Activated T-cell treated with anti-CD3 and anti-CD28 coated beads, Interleukin-2, amount 50 U/mL, for 4 hours (primary cell): ENCODE measurements around the gene WASF3. TPM values are rescaled to one million over a fixed set of nuclear protein-coding genes. Genes with fewer than 3 reads are reported as not detected.

Source experiments
- ATAC-seq, 2 donors: fragments of 200-7000 bp; cut with Tn5 transposase; one replicate each; pipeline ENCODE4 v1.10.0; 2021
- DNase-seq: peaks from one replicate; pipeline ENCODE4 v3.0.0-alpha.2; 2020
- H3K27me3 Mint-ChIP-seq: one replicate; pipeline ENCODE4 v1.8.0; 2021; ENCODE audit warnings: low read depth, mixed read lengths
- H3K36me3 Mint-ChIP-seq: one replicate; pipeline ENCODE4 v1.8.0; 2022; ENCODE audit warnings: mixed read lengths; ENCODE audit not compliant: insufficient read depth
- H3K4me1 Mint-ChIP-seq: one replicate; pipeline ENCODE4 v1.8.0; 2021; ENCODE audit warnings: low read depth, mixed read lengths
- H3K4me3 Mint-ChIP-seq: one replicate; pipeline ENCODE4 v1.8.0; 2021; ENCODE audit warnings: mild to moderate bottlenecking, moderate library complexity, mixed read lengths
- H3K9me3 Mint-ChIP-seq: one replicate; pipeline ENCODE4 v1.8.0; 2021; ENCODE audit warnings: mixed read lengths
- total RNA-seq, 3 donors: library from RNA; stranded (reverse); gene quantifications; one replicate each; pipeline ENCODE4 v1.2.1, GENCODE V29; 2021

The WASF3 gene, protein sequence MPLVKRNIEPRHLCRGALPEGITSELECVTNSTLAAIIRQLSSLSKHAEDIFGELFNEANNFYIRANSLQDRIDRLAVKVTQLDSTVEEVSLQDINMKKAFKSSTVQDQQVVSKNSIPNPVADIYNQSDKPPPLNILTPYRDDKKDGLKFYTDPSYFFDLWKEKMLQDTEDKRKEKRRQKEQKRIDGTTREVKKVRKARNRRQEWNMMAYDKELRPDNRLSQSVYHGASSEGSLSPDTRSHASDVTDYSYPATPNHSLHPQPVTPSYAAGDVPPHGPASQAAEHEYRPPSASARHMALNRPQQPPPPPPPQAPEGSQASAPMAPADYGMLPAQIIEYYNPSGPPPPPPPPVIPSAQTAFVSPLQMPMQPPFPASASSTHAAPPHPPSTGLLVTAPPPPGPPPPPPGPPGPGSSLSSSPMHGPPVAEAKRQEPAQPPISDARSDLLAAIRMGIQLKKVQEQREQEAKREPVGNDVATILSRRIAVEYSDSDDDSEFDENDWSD
- under 1 TPM; 0.14 to 0.33 (median 0.26) TPM for total RNA-seq

DNA sequence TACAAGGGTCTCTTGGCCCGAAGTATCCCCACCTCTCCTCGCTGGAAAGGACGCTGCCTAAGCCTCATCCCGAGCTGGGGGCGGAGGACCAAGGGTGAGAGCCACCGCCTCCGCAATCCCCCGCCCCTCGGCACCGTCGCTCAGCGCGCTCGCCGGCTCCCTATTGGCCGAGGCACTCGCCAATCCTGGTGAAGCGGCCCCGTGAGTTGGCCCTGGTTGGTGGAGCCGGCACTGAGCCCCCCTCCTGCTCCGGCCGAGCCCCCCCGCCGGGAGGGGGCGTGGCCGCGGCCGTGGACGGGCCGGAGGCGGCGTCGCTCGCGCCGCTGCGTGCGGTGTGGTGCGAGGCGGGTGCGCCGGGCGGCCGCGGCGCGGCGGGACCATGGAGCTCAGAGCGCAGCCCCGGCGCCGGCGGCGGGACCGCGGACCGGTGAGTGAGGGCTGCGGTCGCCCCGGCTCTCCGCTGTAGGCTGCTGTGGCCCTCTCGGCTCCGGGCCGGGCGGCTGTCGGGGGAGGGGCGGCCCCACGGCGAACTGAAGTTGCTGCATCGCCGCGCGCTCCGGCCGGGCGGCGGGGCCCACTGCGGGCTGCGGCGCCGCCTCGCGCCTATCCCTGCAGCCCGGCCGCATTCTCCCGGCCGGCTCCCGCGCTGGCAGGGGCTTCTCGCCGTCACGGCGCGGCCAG, at the start of gene WASF3:
Gene WASF3 (plus strand): TSS at position 291 of the 681 bp plus-strand sequence. CDS start 84,588 bp downstream, outside the sequence.
- peaks cover 5% of the 10 kb centered on the region for H3K9me3 Mint-ChIP-seq
- peak; percentile 14 for DNase-seq
- H3K4me3 Mint-ChIP-seq: peak within 1 kb of the TSS; percentile 47
- H3K4me1 Mint-ChIP-seq: peaks cover 12% of the 10 kb centered on the region
- peak; percentile 77 to 80 for ATAC-seq
- peaks cover 46% of the 10 kb centered on the region for H3K27me3 Mint-ChIP-seq
- H3K36me3 Mint-ChIP-seq: no peaks in the 10 kb centered on the region

DNA sequence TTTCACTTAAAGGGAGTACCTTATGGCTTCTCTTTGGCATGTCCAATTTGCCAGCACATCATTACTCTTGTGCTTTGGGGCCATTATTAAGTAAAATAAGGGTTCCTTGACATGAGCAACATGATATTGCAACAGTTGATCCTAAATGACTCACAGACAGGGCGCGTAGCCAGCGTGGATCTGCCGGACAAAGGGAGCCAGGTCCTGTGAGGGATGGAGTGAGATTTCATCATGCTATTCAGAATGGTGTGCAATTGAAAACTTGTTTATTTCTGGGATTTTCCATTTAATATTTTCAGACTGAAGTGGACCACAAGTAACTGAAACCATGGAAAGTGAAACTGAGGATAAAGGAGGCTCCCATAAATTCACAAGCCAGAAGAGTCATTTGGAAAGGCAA, 48.6 kb upstream of the WASF3 start:
- Mint-ChIP-seq H3K36me3 (no peaks in the 10 kb centered on the region), H3K4me1 (peaks cover 2% of the 10 kb centered on the region)
- ATAC-seq: no peak

DNA sequence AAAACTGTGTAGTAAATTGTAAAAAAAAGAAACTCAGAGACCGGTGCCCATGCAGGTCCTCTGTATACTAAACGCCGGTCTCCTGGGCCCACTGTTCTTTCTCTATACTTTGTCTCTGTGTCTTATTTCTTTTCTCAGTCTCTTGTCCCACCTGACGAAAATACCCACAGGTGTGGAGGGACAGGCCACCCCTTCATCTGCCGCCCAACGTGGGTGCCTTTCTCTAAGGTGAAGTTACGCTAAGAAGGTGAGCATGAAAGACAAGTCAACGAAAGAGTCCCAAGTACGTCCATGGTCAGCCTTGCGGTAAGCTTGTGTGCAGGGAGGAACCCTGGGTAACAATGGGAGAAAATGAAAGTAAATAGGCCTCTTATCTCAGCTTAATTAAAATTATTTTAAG, 48.0 kb upstream of the WASF3 start:
- H3K4me3 Mint-ChIP-seq: no peak overlapping the region
- H3K4me1 Mint-ChIP-seq: no peaks in the 10 kb centered on the region
- H3K9me3 Mint-ChIP-seq: no peaks in the 10 kb centered on the region
- no peak for DNase-seq
- H3K36me3 Mint-ChIP-seq: no peaks in the 10 kb centered on the region
- H3K27me3 Mint-ChIP-seq: peaks cover 9% of the 10 kb centered on the region
- no peak for ATAC-seq

More for the DNA sequence above, 48.6 kb upstream of the WASF3 start:
- Mint-ChIP-seq H3K27me3 (peaks cover 9% of the 10 kb centered on the region), H3K9me3 (no peaks in the 10 kb centered on the region), H3K4me3 (no peak overlapping the region)
- DNase-seq: no peak

DNA sequence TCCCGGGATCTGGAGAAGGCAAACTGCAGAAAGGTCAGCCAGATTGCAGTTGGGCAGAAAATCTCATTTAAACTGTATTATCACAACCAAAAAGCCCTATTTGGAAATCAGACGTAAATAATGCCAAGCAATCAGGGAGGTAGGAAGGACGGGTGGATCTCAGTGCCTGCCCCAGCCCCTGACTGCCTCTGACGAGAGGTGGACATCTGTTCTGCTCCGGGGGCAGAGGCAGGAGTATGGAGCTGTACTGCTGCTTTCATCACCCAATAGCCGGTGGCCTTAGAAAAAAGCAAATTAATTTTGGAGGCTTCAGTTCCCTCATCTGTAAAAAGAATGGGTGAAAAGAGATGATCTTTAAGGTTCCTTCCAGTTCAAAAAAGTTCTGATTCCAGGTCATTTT, 43.6 kb upstream of the WASF3 start:
- no peak overlapping the region for H3K4me3 Mint-ChIP-seq
- no peaks in the 10 kb centered on the region for H3K9me3 Mint-ChIP-seq
- ATAC-seq (no peak), DNase-seq (no peak)
- H3K27me3 Mint-ChIP-seq: peaks cover 16% of the 10 kb centered on the region
- no peaks in the 10 kb centered on the region for H3K4me1 Mint-ChIP-seq
- H3K36me3 Mint-ChIP-seq: no peaks in the 10 kb centered on the region

DNA sequence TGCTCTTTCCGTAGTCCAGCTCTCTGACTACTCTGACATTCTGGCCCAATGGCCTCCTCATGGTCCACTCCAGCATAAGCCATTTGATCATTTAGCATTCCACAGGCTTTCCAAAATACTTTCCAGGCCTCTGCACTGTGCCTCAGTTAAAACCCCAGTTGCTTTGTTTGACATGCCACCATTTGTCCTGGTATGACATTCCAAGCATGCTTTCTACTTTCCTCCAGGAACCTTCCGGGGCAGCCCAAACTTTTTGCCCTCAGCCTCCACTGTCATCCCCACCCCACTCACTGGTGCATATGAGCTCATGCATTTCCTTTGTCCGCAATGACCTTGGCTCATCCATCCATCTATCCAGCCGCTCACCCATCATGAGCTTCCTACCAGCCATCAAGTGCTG, 41.8 kb upstream of the WASF3 start:
- Mint-ChIP-seq H3K4me3 (no peak overlapping the region), H3K36me3 (no peaks in the 10 kb centered on the region), H3K27me3 (peaks cover 18% of the 10 kb centered on the region), H3K9me3 (no peaks in the 10 kb centered on the region), H3K4me1 (no peaks in the 10 kb centered on the region)
- no peak for DNase-seq
- no peak for ATAC-seq

DNA sequence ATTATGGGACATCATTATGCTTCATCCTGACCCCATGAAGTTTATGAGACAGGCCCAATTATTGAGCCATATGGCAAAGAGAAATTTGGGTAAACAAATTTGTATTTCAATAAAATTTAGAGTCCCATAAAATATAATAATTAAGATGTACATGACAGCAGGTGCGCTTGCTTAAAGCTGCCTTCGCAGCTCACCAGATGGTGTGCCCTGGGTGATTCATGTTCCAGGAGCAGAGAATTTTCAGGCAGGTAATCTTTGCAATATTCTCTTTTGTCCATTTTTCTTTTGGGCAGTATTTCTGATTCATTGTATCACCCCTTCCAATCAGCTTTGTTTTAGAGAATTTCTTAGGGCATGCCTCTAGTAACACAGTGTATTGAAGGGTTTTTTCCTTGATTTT, 39.5 kb upstream of the WASF3 start:
- peaks cover 25% of the 10 kb centered on the region for H3K27me3 Mint-ChIP-seq
- DNase-seq (no peak), ATAC-seq (no peak)
- H3K4me1 Mint-ChIP-seq: no peaks in the 10 kb centered on the region
- H3K4me3 Mint-ChIP-seq: no peak overlapping the region
- H3K9me3 Mint-ChIP-seq: no peaks in the 10 kb centered on the region
- no peaks in the 10 kb centered on the region for H3K36me3 Mint-ChIP-seq

DNA sequence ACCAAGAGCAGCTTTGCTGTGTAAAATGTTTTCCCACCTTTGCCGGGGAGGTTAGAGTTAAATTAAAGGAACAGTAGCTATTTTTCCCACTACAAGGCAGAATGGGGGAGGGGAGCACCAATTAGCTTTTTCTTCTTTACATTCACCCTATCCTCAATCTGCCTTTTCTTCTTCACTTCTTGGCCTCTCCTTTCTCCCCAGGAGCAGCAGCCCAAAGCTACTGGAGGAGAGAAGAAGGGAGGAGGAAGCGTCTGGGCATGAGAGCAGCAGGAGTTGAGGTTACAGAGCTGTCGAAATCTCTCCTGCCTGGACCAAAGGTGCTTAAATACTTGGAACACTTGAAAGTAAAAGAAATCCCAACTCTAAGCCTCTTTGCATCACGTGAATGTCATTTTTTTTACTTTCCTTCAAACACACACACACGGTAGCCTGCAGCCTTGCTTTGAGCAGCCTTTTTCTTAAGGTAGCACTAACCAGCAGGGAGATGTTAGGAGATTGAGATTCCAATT, 39.0 kb upstream of the WASF3 start:
- no peaks in the 10 kb centered on the region for H3K9me3 Mint-ChIP-seq
- H3K4me1 Mint-ChIP-seq: no peaks in the 10 kb centered on the region
- ATAC-seq (no peak), DNase-seq (no peak)
- no peaks in the 10 kb centered on the region for H3K36me3 Mint-ChIP-seq
- H3K4me3 Mint-ChIP-seq: no peak overlapping the region
- H3K27me3 Mint-ChIP-seq: peaks cover 25% of the 10 kb centered on the region

DNA sequence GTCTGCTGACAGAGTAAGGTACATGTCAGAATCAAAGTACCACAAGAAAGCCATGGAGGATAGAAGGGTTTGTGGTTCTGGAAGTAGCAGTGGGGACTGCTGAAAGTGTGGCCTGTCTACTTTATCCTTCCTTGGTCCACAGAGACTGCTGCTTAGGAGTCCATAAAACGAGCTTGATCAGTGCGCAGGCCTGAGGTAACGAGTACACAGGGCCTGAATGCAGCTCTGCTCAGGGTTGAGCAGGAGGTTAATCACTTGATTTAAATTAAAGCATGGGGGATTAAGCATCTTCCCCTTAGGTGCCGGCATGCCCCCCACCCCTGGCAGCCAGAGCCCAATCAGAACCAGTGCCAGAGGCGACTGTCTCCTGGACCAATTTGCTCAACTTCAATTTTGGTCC, 34.9 kb upstream of the WASF3 start:
- ATAC-seq: no peak
- Mint-ChIP-seq H3K4me1 (no peaks in the 10 kb centered on the region), H3K4me3 (no peak overlapping the region), H3K27me3 (peaks cover 19% of the 10 kb centered on the region), H3K9me3 (no peaks in the 10 kb centered on the region), H3K36me3 (no peaks in the 10 kb centered on the region)
- DNase-seq: no peak

DNA sequence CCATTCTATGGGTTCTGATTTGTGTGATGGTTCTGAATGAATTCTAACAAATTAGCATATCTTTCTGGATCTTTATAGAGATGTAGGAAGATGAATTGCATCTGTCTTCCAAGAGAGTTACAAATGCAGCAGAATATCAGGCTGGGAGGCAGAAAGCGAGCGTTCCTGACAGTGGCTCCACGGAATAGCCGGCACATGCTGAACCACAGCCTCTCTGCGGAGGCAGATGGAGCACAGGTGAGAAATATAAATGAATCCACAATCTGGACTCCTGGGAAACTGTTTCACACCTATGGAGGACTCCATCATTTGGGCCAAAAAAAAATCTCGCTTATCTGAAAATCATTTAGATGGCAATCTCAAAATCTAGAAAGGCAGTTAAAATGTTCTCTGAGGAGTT, 34.5 kb upstream of the WASF3 start:
- Mint-ChIP-seq H3K4me1 (no peaks in the 10 kb centered on the region), H3K27me3 (peaks cover 18% of the 10 kb centered on the region), H3K9me3 (no peaks in the 10 kb centered on the region), H3K36me3 (no peaks in the 10 kb centered on the region), H3K4me3 (no peak overlapping the region)
- DNase-seq (no peak), ATAC-seq (no peak)

DNA sequence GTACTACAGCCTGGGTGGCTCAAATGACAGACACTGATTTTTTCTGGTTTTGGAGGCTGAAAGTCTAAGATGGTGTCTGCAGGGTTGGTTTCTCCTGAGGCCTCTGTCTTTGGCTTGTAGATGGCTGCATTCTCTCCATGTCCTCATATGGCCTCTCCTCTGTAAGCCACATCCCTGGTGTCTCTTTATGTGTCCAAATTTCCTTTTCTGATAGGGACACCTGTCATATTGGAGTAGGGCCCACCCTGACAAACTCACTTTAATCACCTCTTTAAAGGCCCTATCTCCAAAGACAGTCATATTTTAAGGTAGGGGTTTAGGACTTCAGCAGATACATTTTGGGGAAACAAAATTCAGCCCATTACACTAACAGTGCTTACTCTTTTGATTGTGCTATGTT, 32.0 kb upstream of the WASF3 start:
- H3K4me1 Mint-ChIP-seq: no peaks in the 10 kb centered on the region
- H3K4me3 Mint-ChIP-seq: no peak overlapping the region
- no peaks in the 10 kb centered on the region for H3K36me3 Mint-ChIP-seq
- peaks cover 14% of the 10 kb centered on the region for H3K27me3 Mint-ChIP-seq
- DNase-seq (no peak), ATAC-seq (no peak)
- H3K9me3 Mint-ChIP-seq: no peaks in the 10 kb centered on the region

DNA sequence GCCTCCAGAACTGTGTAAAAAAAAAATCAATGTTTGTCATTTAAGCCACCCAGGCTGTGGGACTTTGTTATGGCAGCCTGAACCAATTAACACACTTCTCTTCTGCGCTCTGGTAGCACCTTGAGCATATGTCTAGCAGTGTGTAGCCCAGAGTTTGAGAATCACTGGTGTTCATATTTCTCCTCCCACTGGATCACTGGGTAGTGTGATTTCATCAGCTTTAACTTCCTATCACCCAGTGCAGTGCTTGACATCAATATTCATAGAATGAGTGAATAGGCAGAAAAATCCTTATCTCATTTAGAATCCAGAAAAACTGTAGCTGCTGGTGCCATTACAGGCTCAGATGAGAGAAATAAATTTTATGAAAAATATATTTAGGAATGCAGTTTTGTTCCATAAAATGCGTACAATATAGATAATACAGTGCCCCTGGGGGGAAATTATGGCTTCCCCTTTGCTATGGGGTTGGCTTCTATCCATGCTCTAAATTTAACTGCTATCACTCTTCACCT, 30.7 kb upstream of the WASF3 start:
- ATAC-seq: no peak
- Mint-ChIP-seq H3K9me3 (no peaks in the 10 kb centered on the region), H3K4me3 (no peak overlapping the region), H3K4me1 (no peaks in the 10 kb centered on the region), H3K27me3 (peaks cover 20% of the 10 kb centered on the region), H3K36me3 (no peaks in the 10 kb centered on the region)
- DNase-seq: no peak

DNA sequence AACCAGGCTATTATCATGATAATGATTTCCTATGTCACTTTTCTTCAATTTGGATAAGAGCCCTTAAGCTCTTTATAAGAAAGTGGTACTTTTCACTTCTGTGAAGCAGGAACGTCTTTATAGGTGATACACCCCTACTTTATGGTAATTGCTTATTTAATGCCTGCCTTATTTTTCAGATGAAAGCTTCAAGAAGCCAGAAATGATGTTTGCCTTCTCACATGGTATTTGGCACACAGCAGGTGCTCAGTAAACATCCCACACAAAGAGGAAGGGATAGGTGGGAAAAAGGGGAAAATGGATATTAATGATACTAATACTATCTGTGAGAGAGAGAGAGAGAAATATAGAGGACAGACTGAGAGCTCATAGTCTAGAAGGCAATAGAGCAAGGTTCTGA, 29.0 kb upstream of the WASF3 start:
- no peaks in the 10 kb centered on the region for H3K36me3 Mint-ChIP-seq
- ATAC-seq: no peak

DNA sequence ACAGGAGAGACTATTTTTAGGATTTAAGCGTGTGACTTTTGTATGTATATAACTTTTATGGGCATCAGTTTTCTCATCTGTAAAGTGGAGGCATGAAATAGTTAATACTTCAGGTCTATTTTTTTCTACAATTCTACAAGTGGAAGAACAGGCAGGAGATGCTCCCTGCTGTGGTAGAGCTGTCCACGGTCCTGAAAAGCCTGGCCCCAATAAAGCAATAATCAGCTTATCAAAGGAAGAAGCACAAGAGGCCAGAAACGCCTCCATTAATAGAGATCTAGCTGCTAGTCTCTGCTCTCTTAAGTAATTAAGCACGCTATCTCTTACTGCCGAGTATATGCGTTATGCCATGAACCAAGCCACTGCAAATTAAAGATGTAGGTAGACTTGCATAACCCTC, 28.0 kb upstream of the WASF3 start:
- Mint-ChIP-seq H3K27me3 (peaks cover 19% of the 10 kb centered on the region), H3K9me3 (no peaks in the 10 kb centered on the region), H3K4me1 (no peaks in the 10 kb centered on the region), H3K4me3 (no peak overlapping the region), H3K36me3 (no peaks in the 10 kb centered on the region)
- ATAC-seq (no peak), DNase-seq (no peak)

More for the DNA sequence above, 29.0 kb upstream of the WASF3 start:
- Mint-ChIP-seq H3K9me3 (no peaks in the 10 kb centered on the region), H3K4me1 (no peaks in the 10 kb centered on the region), H3K4me3 (no peak overlapping the region), H3K27me3 (peaks cover 19% of the 10 kb centered on the region)
- no peak for DNase-seq

DNA sequence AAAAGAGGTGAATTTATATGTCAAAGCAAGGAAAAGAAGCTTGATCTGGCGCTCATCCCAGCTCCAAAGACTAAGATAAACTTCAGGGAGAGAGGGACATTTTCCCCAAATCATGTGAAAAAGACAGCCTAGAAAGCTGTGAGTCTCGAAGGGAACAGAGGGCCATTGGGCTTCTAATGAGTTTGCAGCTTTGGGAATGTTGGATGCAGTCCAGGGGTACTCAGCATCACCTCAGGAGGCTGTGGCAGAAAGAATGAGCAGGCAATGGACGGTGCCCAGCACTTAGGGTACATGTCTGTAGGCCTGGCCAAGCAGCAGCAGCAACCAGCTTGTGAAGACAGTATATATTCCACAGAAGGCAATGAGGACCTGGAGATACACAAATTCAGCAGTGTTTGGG, 25.7 kb upstream of the WASF3 start:
- H3K4me1 Mint-ChIP-seq: no peaks in the 10 kb centered on the region
- no peak overlapping the region for H3K4me3 Mint-ChIP-seq

More for the DNA sequence above, 25.7 kb upstream of the WASF3 start:
- Mint-ChIP-seq H3K36me3 (no peaks in the 10 kb centered on the region), H3K9me3 (no peaks in the 10 kb centered on the region), H3K27me3 (peaks cover 19% of the 10 kb centered on the region)
- DNase-seq (no peak), ATAC-seq (no peak)
